ENCODE data around the gene TMEM123.

The TMEM123 gene

DNA sequence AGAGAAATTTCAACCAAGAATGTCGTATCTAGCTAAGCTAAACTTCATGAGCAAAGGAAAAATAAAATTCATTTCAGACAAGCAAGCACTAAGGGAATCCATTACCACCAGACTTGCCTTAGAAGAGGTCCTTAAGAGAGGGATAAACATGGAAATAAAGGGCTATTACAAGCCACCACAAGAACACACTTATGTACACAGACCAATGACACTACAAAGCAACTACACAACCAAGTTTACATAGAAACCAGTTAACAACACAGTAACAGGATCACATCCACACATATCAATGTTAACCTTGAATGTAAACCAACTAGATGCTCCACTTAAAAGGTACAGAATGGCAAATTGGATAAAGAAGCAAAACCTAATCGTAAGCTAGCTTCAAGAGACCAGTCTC is 38.0 kb downstream of the TMEM123 start:
- no peak for DNase-seq (ENCODE audit: extremely low read depth, low read depth)
- TF ChIP-seq, protein P1, sequence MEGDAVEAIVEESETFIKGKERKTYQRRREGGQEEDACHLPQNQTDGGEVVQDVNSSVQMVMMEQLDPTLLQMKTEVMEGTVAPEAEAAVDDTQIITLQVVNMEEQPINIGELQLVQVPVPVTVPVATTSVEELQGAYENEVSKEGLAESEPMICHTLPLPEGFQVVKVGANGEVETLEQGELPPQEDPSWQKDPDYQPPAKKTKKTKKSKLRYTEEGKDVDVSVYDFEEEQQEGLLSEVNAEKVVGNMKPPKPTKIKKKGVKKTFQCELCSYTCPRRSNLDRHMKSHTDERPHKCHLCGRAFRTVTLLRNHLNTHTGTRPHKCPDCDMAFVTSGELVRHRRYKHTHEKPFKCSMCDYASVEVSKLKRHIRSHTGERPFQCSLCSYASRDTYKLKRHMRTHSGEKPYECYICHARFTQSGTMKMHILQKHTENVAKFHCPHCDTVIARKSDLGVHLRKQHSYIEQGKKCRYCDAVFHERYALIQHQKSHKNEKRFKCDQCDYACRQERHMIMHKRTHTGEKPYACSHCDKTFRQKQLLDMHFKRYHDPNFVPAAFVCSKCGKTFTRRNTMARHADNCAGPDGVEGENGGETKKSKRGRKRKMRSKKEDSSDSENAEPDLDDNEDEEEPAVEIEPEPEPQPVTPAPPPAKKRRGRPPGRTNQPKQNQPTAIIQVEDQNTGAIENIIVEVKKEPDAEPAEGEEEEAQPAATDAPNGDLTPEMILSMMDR (IDR thresholded peaks at IDR 0.05; ENCODE audit: low read depth, low read length), result no peak

DNA sequence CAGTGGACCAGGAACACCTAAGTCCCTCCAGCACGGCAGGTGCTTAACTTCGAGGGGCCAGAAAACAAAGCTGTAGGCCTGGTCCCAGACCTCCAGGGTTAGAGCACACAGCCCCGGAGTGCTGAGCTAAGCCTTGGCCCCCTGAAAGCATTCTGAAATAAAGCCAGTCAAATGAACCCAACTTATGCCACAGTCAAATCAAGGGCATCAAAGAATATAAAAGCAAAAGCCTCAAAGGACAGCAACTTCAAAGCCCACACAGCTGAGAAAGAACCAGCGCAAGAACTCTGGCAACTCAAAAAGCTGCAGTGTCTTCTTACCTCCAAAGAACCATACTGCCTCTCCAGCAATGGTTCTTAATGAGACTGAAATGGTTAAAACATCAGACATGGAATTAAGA is 39.1 kb downstream of the TMEM123 start:
- TF ChIP-seq, protein P1 (IDR thresholded peaks at IDR 0.05; ENCODE audit: low read depth, low read length), result no peak
- no peak for DNase-seq (ENCODE audit: extremely low read depth, low read depth)

DNA sequence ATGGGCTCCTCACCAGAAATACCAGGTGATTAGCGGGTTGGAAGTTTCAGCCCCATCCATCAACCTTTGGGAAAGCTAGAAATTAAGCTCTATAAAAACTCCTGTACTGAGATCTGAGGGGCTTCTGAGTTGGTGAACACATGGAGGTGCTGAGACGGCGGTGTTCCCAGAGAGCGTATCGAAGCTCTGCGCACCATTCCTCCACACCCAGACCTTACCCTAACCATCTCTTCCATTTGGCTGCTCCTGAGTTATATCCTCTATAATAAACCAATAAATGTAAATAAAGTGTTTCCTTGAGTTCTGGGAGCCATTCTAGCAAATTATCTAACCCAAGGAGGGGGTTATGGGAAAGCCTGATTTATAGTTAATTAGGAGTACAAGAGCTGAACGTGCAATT is 41.4 kb downstream of the TMEM123 start:
- TF ChIP-seq, protein P1 (IDR thresholded peaks at IDR 0.05; ENCODE audit: low read depth, low read length), result no peak
- DNase-seq (ENCODE audit: extremely low read depth, low read depth), result no peak

DNA sequence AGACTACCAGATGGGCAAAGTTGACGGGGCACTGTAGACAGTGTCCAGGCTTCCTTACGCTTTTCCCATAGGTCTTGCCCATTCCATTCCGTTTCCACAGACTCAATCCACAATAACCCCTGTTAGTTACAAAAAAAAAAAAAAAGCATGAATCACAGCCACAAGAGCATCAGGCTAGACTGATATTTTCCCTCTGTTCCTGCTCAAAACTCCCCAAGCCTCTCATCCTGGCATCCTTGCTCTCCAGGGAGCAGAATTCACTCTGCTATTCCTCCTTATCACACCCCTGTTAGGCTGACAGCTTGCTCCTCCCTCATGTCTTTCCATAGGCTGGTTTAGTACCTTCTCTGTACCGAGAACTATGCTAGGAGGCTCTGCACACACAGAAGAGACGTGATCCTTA is 42.2 kb downstream of the TMEM123 start:
- TF ChIP-seq, protein P1 (IDR thresholded peaks at IDR 0.05; ENCODE audit: low read depth, low read length), result no peak
- DNase-seq (ENCODE audit: extremely low read depth, low read depth), result no peak

DNA sequence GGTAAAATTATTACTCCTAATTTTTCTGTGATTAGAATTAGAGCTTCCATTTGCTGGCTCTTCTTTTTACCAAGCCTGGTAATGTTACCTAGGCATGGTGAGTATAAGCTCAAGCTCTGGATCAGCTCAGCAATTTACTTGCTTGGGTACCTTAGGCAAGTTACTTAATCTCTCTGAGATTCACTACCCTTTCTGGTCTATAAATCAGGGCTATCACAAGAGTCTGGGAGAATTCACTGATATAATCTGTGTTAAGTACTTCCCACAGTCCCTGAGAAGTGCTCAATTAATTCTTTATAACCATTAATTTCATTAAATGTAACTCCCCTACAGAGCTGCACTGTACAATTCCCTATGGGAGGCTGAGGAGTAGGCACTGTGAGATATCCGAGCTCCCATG is 44.2 kb downstream of the TMEM123 start:
- no peak for DNase-seq (ENCODE audit: extremely low read depth, low read depth)
- TF ChIP-seq, protein P1 (IDR thresholded peaks at IDR 0.05; ENCODE audit: low read depth, low read length), result no peak

DNA sequence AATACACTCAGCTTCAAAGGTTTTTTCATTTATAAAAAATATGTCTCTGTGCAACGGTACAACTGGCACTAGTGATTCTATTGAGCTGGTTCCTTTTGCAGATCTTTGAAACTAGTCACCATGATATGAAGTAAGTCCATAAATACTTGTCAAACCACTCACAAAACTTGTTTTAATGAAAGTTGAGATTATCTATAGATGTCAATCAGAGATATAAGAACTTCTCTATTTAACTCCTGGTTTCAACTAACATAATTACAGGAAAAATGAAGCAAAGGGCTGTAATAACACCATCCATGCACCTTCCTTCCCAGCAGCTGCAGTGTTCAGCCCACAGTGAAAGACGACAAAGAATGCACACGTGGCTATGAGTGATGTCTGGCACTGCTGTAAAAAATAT is 44.7 kb downstream of the TMEM123 start:
- no peak for DNase-seq (ENCODE audit: extremely low read depth, low read depth)
- TF ChIP-seq, protein P1 (IDR thresholded peaks at IDR 0.05; ENCODE audit: low read depth, low read length), result no peak

DNA sequence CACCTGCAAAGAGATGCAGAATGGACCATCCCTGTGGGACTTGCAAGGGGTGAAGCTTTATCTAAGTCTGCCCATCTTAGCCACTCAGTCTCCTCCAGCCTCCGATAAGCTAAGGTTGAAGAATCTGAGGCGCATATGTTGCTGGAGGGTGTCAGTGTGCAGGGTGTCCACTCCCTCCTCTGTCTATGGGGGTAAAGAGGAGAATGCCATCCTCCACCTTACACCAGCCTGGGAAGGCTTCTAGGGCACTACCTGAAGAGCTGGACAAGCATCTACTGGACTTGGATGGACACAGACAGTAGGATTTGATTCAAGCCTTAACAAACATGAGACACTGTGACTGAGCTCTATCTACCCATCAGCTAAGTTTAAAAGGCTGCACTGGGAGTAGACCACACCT is 46.5 kb downstream of the TMEM123 start:
- no peak for DNase-seq (ENCODE audit: extremely low read depth, low read depth)
- TF ChIP-seq, protein P1 (IDR thresholded peaks at IDR 0.05; ENCODE audit: low read depth, low read length), result no peak

Measured in AG09319 (cell line).